GM18870 (cell line): ENCODE results near the gene SF3B4.
A peak's percentile ranks its signal among the peaks of the same experiment; 100 is the strongest.

ENCODE experiments used
- ATAC-seq: cut with Tn5 transposase; IDR thresholded peaks from one replicate; pipeline ENCODE4 v1.9.1; 2021; ENCODE audit warnings: moderate library complexity; ENCODE audit not compliant: unreplicated experiment

SF3B4 gene

DNA sequence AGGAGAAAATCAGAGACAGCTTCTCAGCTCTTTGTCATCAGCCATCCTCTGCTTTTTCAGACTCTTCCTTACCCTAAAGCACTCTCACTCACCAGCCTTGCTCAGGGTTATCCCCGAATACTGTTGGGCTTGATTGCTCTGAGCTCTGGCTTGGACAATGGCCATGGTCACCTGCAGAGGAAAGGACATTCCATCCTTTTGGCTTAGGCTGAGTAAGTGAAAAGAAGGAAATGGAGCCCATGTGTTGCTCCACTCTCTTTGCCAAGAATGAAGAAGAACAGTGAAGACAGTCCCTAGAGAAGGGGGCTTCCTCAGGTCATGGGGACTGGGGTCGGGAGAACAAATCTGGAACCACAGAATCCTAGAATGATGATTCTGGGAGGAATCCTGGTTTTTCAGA, 6.8 kb upstream of the SF3B4 start:
- no peak for ATAC-seq

DNA sequence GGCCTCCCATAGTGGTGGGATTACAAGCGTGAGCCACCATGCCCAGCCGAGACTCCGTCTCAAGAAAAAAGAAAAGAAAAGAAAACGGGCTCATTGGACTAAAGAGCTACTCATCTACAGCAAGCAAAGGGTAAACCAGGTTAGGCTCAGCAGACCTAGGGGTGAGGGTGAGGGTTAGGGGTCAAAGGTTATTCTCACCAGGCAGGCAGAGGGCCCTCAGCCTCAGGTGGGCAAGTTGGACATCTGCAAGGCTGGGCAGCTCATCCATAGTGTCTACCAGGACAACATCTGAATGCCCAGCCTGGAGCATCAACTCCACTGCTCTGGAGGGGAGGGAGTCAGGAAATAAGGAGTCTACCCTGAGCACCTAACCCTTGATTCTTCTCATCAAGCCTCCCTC, 5.6 kb upstream of the SF3B4 start:
- no peak for ATAC-seq

DNA sequence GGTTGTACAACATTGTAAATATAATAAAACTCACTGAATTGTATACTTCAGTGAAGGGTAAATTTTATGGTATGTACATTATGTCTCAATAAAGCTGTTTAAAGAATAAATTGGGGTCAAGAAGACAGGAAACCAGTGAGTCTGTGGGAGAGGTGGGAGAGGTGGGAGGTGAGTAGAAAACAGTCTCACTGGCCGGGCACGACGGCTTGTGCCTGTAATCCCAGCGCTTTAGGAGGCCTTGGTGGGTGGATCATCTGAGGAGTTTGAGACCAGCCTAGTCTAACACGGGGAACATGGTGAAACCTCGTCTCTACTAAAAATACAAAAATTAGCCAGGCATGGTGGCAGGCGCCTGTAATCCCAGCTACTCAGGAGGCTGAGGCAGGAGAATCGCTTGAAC, 4.9 kb upstream of the SF3B4 start:
- no peak for ATAC-seq

DNA sequence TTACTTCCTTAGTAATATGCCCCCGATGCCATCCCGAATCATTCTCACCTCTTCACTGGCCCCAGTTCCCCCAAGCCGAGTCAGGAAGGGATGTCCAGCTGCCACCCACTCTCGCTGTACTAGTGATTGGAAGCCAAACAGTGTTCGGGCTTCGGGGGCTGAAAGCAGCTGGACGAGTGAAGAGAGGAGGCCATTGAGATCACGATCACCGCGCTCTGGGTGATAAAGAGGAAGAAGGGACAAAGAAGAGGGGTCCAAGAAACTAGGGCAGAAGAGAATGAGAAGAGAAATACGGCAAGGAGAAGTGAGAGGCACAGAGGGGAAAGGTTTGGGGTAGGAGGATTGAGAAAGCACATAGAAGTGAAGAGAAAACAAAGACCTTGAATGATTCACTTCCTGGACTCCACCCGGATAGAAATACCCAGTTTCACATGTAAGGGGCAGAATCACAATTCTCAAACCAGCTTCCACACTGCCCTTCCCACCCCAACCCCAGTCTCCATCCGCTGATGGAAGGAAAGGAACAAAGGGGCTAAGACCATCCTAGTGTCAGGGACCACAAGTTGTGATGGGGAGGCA, 3.7 kb upstream of the SF3B4 start:
- ATAC-seq, result no peak

DNA sequence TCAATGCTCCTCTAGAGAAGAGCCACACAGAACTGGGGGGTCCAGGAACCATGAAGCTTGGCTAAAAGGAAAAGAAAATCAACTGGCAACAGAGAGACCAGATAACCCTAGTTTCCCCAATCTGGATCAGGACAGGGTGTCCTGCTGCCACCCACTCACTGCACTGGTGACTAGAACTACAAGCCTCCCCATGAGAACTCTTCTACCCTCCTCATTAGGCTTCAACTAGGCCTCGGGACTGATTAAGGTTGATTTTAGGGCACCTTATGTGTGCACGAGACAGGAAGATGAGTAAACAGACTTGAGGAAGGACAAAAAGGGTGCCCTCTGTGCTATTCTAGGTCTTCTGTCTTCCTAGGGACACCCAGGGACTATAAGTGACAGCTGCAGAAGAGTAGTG, 2.3 kb upstream of the SF3B4 start:
- ATAC-seq, result no peak

DNA sequence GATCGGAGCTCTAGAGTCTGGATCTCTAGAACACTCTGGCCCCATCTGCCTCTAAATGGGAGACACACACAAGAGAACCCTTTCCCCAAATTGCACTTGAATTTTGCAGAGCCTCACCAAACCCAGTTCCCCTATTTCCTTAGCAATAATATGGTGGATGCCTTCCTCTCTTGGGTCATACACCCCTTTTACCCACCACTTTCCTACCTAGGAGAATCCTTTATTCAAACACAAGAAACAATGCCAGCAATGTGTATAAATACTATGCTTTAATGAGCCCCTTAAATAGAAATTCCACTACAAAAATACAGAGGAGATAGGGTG, 760 bp upstream of the SF3B4 start:
- no peak for ATAC-seq

DNA sequence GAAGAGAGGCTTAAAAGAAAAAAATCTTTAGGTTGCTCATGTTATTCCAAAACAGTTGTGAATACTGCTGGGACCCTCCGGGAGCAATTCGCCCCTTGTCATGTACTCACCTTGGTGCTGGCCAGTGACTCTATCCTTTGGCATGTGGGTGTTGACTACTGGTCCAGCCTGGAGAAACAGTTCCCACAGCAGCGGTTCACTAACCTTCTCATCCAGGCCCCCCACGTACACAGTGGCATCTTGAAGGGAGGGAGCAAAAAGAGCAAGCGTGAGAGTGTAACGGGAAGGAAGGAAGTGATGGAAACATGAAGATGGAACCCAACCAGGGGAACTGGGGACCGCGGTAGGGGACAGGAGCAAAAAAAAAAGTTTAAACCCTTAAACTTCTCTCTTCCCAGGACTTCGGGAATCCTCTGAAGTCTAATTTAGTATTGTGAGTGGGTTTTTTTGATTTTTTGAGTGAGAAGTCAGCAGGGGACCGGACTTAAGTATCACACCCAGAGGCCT, 494 bp downstream of the SF3B4 start:
- no peak for ATAC-seq

DNA sequence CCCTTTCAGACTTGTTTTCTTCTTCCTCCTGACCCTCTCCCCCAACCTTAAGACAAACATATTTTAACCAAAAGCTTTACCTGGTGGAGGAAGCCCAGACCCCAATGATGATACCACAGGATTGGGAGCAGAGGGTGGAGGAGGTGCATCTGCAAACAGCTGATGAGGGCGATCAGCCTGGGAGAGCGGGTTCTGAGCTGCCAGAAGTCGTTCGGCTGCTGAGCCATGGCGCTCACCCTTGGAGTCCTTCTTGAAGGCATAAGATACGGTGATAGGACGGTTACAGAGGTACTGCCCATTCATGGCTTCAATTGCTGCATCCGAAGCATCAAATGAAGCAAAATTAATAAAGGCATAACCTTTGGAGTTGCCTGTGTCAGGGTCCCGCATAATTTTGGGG, 1.3 kb downstream of the SF3B4 start:
- ATAC-seq, result no peak

DNA sequence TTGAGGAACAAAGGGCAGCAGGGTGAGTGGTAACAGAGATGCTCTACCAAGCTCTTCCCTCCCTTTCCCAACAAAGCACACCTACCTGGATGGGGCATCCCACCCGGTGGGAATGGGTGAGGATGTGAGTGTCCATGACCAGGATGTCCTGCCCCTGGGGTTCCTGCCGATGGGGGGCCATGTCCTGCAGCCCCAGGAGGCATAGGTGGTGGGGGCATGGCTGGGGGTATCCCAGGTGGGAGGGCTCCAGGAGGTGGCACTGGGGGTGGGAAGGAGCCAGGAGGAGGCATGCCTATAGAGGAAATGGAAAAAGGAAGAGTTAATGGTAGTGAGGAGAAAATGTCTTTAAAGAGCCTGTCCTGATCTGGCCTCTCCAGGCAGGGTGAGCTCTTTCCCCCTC, 1.9 kb downstream of the SF3B4 start:
- no peak for ATAC-seq

DNA sequence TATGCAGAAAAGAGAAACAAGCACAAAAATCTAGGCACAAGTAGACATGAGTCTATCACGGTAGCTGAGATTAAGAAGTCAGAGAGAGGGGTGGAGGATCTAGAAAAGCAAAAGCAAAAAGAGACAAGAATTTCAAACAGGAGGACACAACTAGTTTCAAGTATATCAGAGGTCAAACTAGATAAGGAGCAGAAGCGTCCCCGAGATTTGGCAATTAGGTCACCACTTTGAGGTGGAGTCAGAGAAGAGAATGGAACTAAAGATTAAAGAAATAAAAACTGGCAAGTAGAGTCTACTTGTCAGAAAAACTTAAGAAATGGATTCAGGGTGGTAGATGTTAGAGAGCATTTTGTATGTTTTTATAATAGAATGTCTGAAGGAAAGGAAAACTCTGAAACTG, 2.3 kb downstream of the SF3B4 start:
- ATAC-seq, result no peak

DNA sequence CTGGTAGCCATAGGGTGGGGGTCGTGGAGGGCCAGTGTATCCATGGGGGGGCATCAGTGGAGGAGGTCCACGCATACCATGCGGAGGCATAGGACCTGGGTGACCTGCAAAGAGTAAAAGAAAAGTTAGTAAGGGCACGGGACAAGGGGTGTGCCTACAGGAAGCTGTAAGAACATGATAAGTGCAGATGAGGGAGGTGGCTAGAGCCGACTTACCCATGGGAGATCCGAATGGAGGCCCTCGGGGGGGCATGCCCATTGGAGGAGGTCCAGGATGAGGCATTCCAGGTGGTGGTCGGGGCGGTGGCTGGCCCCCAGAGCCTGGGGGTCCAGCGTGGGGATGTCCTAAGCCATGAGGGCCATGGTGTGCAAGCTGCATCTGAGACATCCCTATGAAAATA, 4.0 kb downstream of the SF3B4 start:
- ATAC-seq, result no peak

DNA sequence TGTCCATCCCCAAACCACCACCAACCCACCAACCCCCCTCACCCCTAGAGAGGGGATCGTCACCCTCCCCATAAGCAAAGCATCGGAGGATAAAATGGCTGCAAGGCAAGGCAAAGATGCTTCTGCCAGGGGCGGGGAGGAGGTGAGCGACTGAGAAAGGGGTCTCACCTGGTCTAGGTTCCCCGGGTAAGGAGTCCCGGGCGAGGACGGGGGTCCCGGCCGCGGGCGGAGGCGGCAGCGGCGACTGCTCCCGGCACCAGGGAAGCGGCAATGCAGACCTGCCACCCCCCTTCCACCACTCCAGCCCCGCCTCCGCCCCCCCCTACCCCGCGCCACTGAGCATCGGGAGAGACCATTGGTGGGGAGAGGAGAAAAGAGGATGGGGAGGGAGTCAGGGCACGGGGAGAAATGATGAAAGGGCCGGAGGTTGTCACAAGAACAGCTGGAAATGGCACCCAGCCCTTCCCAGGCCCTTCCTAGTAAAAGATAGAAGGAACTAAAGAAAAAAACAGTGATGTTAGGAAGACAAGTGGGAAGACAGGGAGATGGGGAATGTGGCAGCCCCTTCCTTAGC, 9.9 kb downstream of the SF3B4 start, which contains the start of gene SV2A:
Gene SV2A (minus strand): TSS at position 274 of the 574 bp plus-strand sequence. CDS start 4,004 bp downstream, outside the sequence.
- ATAC-seq, result no peak

DNA sequence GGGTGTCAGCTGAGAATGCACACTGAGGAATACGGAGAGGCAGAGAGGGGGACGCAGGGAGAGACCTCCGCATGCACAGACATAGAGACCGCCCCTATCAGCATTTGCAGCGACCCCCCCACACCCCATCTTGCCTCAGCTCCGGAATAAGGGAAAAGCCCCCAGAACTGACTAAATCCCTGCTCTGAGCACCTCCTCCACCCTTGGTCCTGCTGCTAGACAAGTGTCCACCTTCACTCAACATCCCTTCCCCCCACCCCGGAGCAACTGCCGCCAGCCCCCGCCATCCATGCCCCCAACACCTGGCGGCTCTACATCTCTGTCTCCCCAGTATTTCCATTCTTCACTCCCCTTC, 10.7 kb downstream of the SF3B4 start:
- ATAC-seq, result no peak

DNA sequence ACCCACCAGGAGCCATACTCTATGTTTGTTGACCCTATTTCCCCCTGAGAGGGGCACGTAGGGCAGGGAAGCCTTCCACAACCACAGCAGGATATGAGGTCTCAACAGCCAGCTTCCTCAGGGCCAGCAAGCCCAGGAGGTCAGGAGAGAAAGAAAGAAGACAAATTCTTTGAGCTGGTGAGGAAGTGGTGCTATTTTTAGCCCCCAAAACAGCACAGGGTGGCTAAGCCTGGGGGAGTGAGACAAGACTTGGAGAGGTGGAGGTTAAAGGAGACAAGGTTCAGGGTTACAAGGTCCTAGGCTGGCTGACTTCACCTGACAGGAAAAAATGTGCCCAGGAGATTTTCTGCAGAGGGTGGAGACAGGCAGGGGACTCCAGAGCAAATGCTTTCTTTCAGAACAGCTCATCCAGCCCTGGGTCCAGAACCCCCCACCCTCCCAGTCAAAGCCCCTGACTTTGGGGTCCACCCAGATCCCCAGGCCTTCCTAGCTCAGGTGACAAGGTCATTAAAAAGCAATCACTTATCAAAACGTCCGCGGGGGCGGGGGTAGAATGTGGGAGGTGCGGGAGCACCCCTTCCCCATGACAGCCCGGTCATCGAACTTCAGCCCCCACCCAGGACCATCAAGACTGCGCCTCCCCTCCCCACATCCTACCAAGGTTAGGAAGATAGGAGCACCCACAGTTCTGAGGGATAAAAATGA, 11.3 kb downstream of the SF3B4 start:
- ATAC-seq, result no peak

DNA sequence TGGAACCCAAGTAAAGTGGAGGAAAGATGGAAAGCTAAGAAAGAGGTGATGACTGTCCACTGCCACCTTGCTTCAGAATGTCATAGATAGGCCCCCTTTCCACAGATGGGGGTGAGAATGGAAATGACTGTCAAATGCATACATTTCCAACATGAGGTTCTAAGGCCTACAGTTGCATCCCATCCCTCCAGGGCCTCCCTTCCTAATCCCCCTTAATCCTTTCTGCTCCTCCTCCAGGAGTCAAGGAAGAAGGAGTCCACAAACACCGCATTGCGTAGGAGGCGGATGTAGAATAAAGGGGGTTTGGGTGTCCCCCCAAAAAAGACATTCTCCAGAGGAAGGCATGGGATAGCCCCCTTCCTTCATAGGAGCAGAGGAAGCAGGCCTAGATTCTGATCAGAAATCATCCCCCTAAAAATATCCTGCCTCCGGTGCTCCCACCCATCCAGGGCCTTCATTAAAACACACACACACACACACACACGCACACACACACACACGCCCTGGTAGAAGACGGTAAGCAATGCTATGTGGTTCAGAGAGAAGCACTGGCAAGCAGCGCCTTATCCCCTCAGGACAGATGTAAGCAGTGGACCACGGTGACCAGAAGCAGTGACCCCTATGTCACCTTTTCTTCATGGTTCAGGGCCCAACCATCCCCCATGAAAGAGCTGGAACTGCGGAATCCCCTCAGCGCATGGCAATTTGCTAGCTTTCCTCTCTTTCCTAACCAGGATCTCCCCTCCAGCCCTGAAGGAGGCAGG, 12.0 kb downstream of the SF3B4 start:
- no peak for ATAC-seq

DNA sequence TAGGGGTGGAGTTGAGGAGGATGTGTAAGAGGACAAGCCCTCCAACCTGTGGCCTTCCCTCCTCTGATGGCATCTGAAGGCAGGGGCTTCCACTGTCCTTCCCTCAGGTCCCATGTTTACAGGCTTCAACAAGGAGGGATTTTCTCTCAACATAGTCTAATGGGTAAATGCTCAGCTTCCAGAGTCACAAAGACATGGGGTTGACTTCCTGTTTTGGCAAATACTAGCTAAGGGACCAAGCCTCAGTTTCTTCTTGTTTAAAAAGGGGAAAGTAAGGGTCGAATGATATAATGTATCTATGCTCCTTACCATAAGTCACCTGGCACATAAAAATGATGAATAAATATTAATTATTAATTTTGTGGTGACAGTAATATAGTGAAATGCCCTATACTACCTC, 13.1 kb downstream of the SF3B4 start:
- ATAC-seq, result no peak

DNA sequence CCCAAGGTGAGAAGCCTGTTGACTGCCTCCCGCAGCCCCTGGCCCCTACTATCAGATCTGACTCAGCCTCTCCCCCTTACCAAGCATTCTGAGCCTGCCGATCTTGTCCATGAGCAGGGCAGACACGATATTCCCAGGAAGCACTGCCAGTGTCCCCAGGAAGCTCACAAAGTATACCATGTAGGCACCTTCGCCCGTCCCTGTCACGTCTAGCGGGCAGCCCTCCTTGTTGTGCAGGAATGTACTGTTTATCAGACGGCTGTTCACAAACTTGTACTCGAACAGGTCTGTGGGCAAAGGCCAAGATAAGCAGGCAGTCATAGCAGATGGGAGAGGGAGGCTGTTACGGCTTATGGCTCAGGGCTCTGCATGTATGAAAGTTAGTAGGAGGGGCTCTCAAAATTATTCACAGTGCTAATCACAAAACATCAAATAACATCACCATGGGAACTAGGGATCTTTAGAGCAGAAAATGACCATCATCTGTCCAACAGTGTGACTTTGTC, 21.0 kb downstream of the SF3B4 start:
- no peak for ATAC-seq

DNA sequence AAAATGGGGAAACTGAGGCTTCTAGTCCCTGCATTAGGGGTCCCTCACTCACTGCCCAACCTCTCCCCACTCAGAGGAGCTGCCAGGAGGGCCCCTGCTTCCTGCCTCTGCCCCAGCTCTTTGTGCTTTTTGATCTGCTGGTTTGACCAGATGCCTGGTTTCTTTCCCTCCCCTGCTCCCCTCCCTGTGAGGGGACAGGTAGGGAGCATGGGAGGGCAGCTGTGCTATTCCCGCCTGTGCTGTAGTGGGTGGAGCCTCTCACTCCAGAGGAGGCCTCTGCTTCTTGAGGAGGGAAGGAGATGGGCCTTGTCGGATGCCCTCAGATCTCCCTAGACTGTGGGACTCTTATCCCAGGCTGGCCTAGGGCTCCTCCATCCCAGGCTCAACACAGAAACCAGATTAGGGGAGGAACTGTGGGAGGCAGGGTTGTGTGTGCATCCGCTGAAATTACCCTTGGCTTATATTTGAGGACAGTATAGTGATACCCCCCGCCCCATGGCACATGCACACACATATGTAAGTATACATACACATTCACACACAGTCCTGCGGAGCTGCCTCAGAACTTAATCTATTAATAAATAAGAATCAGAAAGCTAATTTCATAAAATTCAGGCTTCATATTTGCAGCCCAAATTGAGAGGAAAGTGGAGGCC, 23.6 kb downstream of the SF3B4 start:
- no peak for ATAC-seq

DNA sequence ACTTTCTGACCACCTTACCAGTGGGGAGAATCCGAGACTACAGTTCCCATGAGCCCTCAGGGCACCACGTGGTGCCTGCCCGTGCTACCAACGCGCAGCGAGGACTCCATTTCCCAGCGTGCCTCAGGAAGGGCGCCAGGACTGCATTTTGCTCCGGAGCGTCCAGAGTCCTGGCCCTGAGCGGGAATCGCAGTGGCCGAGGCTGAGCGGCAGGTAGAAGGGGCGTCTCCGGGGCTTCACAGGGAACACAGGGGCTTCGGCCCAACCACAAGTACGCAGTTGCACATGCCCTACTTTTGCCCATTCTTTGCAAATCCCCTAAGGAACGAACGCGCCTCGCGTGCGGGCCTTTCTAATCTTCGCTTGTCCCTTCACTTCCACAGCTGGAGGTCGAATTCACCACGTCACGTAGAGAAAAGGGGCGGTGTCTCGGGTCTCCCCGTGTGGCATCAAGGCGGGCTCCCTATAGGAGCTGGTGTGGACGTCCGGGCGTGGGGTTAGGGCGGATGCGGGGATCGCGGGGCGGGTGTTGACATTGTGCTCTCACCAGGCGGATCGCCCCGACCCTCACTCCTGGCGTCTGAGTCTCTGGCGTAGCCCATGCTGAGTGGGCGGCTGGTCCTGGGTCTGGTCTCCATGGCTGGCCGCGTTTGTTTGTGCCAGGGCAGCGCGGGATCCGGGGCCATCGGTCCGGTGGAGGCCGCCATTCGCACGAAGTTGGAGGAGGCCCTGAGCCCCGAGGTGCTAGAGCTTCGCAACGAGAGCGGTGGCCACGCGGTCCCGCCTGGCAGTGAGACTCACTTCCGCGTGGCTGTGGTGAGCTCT, 27.9 kb downstream of the SF3B4 start, which contains the start of gene BOLA1:
Gene BOLA1 (plus strand): TSS at position 109 of the 825 bp plus-strand sequence. CDS start 492 bp downstream, at position 601.
- ATAC-seq, result peak; percentile 68

DNA sequence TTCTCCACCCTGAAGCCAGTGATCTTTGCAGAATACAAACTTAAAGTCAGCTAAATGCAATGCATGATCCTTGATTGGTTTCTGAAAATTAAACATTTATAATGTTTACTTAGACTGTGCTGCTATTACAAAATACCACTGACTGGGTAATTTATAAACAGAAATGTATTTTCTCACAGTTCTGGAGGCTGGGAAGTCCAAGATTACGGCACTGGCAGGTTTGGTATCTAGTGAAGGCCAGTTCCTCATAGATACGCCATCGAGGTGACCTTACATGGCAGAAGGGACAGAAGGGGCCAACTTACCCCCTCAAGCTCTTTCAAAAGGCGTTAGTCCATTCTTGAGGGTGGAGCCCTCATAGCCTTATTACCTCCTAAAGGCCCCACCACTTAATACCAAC, 31.0 kb downstream of the SF3B4 start:
- ATAC-seq, result no peak
